Measurements from ENCODE around the gene PRSS36.
"Not testable (repeated sequence)": the region's sequence is repeated elsewhere in the genome, so short reads cannot be mapped to it uniquely, and the experiment has no call there.

Gene PRSS36

GRCh38 chr16:31141489-31142108 lies 8.3 kb downstream of the PRSS36 start:
- DNase-seq, result no peak

DNA sequence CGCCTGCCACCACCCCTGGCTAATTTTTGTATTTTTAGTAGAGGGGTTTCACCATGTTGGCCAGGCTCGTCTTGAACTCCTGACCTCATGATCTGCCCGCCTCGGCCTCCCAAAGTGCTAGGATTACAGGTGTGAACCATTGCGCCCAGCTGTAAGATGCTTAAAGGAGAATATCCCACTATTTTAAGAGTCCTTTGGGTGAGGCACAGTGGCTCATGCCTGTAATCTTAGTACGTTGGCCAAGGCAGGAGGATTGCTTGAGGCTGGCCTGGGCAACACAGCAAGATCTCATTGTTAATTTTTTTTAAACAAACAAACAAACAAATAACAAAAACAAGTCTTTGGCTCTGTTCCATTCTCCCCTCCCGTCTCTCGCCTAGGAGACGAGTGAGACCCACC lies 8.8 kb downstream of the PRSS36 start:
- not testable (repeated sequence) for DNase-seq

DNA sequence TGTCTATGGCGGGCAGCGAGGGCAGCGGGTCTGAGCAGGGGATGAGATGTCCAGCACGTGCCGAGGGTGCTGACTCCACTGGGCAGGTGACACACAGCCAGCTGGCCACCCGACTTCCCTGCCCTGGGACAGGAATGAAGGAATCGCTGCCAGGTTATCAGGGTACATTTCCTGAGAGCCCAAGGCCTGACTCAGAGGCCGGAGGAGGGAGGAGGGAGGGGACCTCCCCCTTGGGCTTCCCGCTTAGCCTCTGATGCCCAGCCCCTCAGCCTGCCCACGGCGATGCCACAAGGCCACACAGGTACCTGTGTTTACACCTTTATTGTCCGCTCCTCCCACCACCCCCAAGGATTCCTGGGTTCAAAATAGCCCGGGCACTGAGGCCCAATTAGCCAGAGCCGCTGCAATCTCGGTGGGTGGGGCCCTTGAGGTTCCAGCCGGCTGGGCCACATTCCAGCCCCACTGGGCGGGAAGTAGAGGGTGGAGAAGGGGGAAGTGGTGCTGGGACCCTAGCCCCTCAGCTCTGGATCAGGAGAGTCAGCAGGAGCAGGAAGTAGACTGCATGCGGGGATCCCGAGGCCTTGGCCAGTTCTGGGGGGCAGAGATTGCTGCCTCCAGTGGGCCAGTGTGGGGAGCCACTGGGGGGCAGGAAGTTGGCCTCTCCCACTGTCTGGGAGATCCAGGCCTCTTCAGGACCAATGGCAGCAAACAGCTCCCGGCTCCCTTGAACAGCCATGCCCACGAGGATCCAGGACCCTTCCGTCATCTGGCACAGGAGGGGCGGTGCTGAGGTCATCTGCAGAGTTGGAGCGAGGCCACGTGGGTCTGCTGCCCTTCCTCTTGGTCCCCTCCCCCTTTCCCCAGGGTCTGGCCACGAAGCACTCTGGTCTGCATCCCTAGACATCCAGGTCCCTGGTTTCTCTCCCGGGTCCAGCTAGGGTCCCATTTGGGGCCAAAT lies 11.0 kb downstream of the PRSS36 start:
- DNase-seq, result no peak

DNA sequence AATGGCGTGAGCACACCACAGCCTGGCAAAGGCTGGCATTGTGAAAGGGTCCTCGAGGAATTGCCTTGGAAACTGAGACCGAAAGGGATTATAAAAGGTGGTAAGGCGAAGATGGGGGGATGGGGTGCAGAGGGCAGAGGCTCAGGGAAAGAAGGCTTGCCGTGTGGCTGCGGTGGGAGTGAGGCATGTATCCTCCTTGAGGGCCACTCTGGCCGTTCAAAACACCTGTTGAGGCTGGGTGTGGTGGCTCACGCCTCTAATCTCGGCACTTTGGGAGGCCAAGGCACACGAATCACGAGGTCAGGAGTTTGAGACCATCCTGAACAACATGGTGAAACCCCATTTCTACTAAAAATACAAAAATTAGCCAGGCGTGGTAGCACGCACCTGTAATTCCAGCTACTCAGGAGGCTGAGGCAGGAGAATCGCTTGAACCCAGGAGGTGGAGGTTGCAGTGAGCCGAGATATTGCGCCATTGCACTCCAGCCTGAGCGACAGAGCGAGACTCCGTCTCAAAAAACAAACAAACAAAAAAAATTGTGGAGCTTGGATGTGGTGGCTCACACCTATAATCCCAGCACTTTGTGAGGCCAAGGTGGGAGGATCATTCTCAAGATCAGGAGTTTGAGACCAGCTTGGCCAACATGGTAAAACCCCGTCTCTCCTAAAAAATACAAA lies 12.9 kb downstream of the PRSS36 start:
- DNase-seq, result not testable (repeated sequence)

DNA sequence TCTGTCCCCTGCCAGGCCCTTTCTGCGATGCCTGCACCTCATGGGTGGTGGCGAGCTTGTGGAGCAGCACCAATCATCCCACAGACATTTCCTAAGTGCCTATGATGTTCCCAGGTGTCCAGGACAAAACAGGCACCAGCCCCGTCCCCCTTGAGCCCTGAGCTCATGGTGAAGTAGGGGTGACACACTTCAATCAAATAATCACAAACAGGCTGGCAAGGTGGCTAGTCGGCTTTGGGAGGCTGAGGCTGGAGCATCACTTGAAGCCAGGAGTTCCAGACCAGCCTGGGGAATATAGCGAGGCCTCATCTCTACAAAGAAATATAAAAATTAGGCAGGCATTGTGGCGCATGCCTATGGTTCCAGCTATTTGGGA lies 13.6 kb downstream of the PRSS36 start:
- no peak for DNase-seq

- no peak for DNase-seq
Observed at GRCh38 chr16:31135535-31136286, 14.2 kb downstream of the PRSS36 start, which contains the start of gene PRSS8. TSS of gene PRSS8 (minus strand) at chr16:31135727. CDS start at chr16:31135498, 229 bp downstream.

DNA sequence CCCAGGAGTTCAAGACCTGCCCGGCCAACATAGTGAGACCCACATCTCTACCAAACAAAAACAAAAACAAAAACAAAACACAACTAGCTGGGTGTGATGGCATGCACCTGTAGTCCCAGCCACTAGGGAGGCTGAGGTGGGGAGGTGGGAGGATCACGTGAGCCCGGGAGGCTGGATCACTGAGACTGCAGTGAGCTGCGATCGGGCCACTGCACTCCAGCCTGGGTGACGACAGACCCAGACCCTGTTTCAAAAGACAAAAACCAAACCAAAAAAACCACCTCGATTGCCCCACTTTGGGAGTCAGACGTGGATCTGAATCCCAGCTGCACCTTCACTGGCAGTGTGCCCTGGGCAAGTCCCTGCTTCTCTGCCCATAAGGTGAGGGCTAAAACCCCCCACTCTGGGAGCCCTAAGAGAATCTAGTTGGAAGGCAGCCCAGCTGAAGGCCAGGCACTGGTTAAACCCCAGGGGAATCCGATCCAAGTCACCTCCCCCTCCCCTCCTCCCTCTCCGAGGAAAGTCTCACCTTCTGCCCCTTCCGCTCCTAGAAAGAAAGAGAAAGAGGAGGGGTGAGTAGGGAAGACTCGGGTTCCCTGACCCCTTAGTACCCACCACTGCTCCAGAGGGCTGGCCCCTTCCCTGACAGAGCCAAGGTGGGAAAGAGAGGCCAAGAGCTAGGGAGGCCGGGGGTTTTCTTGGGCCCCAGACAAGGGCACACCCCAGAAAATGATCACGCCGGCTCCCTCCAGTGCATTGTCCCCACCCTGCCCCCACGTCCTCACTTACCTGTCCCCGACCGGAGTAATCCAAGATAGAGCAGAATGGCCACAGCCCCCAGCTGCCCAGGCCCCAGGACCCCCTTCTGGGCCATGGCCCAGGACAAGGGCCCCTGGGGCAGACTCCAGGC lies 15.0 kb downstream of the PRSS36 start:
- no peak for DNase-seq

- no peak for DNase-seq
Observed at GRCh38 chr16:31134091-31134571, 15.7 kb downstream of the PRSS36 start.

DNA sequence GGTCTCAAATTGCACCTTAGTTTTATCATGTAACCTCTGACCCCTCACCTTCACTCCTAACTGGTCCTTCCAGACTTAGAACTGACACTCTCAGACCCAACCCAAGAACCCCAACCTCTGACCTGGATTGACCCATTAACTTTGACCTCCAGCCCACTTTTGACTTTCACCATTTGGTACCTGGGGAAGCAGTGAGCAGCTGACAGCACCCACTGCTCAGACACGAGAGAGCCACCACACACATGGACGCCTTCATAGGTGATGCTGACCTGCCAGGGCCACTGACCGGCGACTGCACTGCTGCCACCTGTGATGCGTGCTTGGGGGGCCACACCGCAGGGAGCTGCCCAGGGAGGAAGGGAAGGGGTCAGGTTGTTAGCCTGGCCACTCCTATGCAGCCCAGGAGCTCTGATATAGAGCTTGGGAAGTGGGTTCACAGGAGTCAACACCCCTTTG lies 16.8 kb downstream of the PRSS36 start:
- DNase-seq, result no peak

DNA sequence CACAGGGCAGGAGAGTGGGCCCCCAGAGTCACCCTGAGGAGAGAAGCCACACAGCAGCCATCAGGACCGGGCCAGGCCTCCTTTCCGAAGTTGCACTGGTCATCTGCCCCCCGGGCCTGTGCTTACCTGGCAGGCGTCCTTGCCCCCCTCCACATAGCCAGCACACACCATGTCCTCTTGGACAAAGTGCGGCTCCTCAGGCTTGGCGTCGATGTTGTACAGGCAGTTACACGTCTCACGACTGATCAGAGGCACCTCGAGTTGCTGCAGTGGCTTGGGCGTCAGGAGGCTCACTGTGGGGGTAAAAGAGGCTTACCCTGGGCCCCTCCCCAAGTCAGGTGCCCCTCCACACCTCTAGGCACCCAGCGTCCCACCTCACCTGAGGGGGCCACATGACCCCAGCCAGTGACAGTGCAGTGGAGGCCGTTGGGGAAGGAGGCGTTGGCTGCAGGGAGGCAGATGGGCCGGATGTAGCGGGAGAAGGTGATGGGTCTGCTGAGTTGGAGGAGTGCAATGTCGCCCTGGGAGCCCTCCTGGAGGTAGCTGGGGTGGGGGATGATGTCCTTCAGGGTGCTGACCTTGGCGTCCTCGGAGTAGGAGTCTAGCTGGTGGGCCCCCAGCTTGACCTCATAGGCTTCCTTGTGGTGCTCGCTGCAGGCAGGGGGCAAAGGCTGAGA lies 17.4 kb downstream of the PRSS36 start:
- DNase-seq, result no peak

DNA sequence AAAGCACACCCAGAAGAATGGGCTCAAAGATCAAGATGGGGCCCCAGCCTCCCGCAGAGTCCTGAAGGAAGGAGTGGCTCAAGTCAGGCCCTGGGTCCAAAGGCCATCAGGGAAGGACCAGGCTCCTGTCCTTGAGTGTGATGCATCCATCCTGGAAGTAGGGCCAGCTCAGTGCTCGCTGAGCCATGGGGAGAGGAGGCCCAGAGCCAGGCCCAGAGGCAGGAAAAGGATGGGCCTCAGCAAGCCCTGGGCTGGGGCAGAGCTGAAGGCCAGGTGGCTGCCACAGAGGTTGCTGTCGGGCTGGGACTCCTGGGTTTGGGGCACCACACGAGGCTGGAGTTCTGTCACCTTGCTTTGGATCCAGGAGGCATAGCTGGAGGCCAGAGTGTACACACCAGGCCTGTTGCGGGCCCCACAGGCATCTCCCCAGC lies 18.0 kb downstream of the PRSS36 start:
- DNase-seq, result no peak

GRCh38 chr16:31131416-31131815 lies 18.4 kb downstream of the PRSS36 start:
- DNase-seq, result no peak

DNA sequence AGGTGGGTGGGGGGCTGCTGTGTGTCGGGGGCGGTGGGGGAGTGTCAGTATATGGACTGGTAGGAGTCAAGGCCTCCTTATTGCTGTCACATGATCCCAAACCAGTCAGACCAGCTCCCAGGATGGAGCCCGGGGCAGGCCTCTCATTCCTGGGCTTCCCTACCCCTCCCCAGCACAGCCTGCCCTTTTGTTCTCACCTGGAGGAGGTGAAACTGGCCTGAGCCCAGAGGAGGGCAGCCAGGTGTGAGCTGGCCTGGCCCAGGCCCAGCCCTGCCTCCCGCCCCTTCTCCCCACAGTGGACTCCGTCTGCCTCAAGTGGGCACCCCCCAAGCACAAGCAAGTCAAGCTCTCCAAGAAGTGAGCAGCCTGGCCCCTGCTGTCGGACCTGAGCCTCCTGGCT lies 19.0 kb downstream of the PRSS36 start:
- no peak for DNase-seq

- DNase-seq, result no peak
Observed at GRCh38 chr16:31130336-31130891, 19.5 kb downstream of the PRSS36 start.

DNA sequence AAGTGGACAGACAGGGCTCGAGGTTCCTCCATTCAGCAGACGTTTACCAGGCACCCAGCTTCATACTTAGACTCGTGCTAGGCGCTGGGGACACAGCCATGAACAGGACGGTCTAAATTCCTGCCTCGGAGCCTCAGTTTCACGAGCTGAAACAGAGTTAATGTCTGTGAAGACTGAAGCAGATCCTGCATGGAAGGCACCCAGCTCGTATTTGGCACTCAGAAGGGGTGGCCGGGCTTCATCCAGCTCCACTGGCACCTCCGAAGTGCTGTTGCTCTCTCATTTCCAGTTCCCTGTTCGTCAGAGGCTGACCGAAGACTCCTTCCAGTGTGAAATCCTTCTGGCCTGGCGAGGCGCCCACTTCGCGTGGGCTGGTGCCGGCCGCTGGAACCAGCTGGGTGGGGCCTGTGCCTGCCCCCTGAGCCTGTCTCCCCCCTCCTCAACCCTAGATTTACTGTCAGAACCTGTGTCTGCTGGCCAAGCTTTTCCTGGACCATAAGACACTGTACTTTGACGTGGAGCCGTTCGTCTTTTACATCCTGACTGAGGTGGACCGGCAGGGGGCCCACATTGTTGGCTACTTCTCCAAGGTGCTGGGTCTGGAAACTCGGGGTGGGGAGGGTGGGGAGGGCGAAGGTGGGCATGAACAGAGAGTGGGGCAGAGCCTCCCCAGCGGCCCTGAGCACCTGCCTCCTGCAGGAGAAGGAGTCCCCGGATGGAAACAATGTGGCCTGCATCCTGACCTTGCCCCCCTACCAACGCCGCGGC lies 20.1 kb downstream of the PRSS36 start:
- DNase-seq, result no peak

DNA sequence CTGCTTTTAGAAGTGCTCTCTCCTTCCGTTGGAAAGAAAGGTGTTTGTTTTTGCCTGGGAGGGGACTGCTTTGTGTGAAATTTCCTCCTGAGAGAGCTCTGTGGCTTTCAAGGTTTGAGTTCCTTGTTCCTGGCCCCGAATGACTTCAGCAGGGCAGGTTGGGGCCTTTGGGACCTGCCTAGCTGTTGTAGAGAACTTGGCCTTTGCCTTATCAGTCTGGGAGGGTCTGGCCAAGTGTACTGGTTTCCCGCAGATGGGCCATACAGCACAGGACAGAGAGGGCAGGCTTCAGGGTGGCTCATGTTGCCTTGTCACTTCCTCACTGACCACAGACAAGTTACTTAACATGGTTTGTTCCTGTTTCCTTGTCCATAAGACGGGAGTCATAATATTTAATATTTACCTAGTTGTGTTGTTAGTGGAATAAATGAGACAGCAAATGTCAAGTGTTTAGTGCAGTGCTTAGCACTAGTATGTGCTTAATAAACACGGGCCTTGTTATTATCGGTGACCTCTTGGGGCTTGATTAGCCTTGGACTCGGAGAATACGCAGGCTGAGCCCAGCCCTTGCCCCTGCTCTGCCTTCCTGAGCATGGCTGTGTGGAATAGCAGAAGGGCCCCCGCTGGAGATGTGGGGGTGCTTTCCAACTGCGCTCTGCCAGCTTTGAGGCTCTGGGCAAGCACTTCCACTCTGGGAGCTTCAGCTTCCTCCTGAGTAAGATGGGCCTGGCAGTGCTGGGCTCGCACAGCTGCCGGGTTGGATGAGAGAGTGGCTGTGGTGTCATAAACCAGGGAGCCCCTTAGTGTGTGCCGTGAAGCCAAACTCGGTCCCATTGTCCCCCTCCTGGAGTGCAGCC lies 20.9 kb downstream of the PRSS36 start:
- DNase-seq, result no peak

- no peak for DNase-seq
Observed at GRCh38 chr16:31127182-31127581, 22.7 kb downstream of the PRSS36 start.

DNA sequence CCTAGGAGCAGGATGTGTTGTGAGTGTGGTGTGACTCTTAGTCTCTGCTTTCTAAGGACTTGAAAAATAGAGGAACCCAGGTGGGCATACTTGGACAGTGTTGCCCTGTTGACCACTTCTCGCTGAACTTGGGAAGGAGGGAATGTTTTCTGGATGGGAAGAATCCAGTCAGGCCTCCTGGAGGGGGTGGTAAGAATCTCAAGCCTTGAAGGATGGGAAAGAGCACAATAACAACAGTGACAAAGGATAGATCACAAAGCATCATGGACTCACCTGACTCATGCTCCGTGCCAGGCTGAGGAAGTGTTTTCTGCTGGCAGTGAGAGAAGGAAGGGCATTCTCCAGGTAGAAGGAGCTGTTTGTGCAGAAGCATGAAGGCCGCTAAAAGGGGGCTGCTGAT lies 24.0 kb downstream of the PRSS36 start:
- no peak for DNase-seq

DNA sequence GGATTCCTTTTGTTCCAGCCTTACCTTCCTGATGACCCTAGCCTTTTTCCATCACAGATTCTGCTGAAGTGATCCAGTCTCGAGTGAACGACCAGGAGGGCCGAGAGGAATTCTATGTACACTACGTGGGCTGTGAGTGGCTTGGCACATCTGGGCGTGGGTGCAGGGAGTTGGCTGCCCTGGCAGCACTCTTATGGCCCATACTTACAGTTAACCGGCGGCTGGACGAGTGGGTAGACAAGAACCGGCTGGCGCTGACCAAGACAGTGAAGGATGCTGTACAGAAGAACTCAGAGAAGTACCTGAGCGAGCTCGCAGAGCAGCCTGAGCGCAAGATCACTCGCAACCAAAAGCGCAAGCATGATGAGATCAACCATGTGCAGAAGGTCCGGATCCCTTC lies 29.7 kb downstream of the PRSS36 start:
- DNase-seq, result no peak

All from activated naive CD4-positive, alpha-beta T cell treated with anti-CD3 and anti-CD28 coated beads, Interleukin-2, amount 50 U/mL, for 16 hours (primary cell).